ENCODE results near the gene MAPT.

The MAPT gene

DNA sequence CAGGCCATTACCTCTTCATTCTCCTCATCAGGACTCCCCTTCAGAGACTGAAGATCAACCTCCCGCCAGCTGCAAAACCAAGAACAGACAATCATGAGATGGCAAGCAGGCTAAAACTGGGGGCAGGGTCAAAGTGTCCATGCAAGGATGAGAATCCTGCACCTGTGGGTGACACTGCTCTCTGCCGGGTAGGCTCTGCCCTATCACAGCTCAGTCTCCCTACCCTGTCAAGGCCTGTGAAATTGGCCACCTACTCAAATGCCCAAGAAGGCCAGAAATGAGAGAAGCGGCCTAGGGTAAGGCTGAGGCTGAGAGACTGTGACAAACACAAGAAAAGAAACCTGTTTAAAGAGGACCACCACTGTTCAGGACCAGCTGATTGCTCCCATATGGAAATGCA lies 139.0 kb downstream of the MAPT start:
- DNase-seq (ENCODE audit: low read depth in 2 of 2): no peak
- H3K4me3 ChIP-seq (replicated peaks in 1 of 2; ENCODE audit: low read depth in 2 of 2, low read length in 2 of 2): no peak overlapping the region
- TF ChIP-seq, protein P1, sequence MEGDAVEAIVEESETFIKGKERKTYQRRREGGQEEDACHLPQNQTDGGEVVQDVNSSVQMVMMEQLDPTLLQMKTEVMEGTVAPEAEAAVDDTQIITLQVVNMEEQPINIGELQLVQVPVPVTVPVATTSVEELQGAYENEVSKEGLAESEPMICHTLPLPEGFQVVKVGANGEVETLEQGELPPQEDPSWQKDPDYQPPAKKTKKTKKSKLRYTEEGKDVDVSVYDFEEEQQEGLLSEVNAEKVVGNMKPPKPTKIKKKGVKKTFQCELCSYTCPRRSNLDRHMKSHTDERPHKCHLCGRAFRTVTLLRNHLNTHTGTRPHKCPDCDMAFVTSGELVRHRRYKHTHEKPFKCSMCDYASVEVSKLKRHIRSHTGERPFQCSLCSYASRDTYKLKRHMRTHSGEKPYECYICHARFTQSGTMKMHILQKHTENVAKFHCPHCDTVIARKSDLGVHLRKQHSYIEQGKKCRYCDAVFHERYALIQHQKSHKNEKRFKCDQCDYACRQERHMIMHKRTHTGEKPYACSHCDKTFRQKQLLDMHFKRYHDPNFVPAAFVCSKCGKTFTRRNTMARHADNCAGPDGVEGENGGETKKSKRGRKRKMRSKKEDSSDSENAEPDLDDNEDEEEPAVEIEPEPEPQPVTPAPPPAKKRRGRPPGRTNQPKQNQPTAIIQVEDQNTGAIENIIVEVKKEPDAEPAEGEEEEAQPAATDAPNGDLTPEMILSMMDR (IDR thresholded peaks at IDR 0.05; ENCODE audit: low read depth, low read length): no peak

DNA sequence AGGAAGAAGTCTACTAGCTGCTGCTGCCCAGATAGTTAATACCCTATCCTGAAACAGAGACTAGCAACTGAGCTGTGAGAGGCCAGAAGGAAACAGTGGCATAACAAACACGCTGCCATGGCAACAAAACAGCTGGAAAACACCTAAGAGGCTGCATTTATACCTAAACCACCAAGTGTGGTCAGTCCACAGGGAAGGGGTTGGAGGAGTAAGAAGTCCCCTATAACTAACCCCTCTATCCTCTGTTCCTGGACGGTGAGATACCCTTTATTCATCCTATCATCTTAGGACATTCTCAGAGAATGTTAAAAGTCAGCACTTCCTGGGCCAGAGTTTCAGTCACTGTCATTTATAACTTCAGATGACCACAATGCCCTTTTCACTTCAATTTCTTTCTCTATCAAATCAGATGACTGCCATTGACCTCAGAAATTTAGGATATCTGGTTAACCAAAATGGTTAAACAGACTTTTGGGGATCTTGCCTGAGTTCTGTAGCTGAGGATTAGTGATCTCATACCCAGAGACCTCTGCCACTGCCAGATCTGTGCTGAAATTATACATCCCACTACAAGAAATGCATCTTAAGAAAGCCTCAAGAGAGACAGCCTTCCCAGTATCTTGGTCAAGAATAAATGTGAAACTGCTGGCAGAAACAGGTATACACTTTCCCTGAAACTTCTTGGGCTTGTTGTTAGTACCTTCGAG lies 140.9 kb downstream of the MAPT start:
- DNase-seq (ENCODE audit: low read depth in 2 of 2): no peak
- TF ChIP-seq, protein P1 (IDR thresholded peaks at IDR 0.05; ENCODE audit: low read depth, low read length): no peak
- no peak overlapping the region for H3K4me3 ChIP-seq (replicated peaks in 1 of 2; ENCODE audit: low read depth in 2 of 2, low read length in 2 of 2)

DNA sequence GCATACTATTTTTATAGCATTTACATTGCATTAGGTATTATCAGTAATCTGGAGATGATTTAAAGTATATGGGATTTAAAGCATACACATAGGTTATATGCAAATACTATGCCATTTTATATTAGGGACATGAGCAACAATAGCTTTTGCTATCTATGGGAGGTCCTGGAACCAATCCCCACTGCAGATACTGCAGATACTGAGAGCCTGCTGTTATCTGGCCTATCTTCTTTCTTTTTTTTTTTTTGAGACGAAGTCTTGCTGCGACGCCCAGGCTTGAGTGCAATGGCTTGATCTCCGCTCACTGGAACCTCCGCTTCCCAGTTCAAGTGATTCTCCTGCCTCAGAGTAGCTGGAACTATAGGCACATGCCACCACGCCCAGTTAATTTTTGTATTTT lies 142.1 kb downstream of the MAPT start:
- TF ChIP-seq, protein P1 (IDR thresholded peaks at IDR 0.05; ENCODE audit: low read depth, low read length): no peak
- no peak for DNase-seq (ENCODE audit: low read depth in 2 of 2)
- no peak overlapping the region for H3K4me3 ChIP-seq (replicated peaks in 1 of 2; ENCODE audit: low read depth in 2 of 2, low read length in 2 of 2)

DNA sequence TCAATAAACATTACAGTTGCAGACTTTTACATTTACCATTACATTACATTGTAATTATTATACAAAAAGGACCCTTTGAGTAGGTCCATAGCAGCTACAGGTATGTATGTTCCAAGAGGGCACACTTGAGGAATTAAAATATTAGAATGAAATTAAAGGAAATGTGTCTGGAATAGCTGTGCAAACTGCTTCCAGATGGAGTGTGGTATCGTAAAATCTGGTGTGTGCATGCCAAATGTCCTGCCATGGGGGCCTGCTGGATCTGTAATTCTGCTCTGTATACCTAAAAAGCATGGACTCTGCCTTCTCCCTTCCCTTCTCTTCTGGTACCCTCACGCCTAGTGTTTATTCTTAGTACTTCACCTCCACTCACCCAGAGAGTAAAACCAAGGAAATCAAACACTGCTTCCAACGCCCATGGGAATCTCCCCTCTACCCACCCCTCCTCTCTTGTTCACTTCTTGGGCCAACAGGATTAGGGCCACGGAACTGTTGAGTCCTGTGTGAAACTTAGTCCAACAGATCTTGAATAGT lies 143.4 kb downstream of the MAPT start:
- no peak overlapping the region for H3K4me3 ChIP-seq (replicated peaks in 1 of 2; ENCODE audit: low read depth in 2 of 2, low read length in 2 of 2)
- TF ChIP-seq, protein P1 (IDR thresholded peaks at IDR 0.05; ENCODE audit: low read depth, low read length): no peak
- no peak for DNase-seq (ENCODE audit: low read depth in 2 of 2)

DNA sequence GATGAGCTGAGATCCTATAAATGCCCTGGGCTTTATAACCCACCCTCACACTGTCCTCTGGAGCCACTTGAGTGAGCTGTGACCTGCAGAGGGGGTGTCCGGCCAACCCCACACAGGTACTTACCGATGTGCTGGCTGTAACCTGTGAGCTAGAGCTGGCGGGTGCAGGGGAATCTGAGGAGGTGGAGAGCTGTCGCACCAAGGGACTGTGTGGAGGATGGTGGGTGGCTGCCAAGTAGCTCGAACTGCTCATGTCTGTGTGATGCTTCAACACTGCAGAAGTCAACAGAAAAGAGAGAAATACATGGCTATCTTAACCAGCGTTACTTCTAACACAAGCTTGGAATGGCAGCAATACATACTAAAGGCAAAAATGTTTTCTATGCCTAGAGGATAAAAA lies 144.1 kb downstream of the MAPT start:
- TF ChIP-seq, protein P1 (IDR thresholded peaks at IDR 0.05; ENCODE audit: low read depth, low read length): no peak
- DNase-seq (ENCODE audit: low read depth in 2 of 2): no peak
- H3K4me3 ChIP-seq (replicated peaks in 1 of 2; ENCODE audit: low read depth in 2 of 2, low read length in 2 of 2): no peak overlapping the region

DNA sequence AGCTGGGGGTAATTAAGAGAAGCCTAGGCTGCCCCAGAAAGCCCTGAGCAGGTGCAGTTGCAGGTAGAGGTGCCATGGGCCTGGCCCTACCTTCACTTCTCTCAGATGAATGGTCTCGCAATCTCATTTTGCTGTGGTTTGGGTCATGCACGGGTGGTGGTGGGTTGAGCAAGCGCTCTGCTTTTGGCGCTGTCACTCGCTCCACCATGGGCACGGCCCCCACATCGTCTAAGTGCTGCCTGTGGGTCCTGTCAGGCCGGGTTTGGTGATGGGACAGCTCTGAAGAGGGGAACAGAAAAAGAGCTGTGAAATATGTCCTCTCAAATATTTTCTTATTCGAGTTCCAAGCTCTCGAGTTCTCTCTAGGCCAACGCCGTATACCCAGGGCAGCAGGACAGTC lies 144.6 kb downstream of the MAPT start:
- H3K4me3 ChIP-seq (replicated peaks in 1 of 2; ENCODE audit: low read depth in 2 of 2, low read length in 2 of 2): no peak overlapping the region
- TF ChIP-seq, protein P1 (IDR thresholded peaks at IDR 0.05; ENCODE audit: low read depth, low read length): no peak
- DNase-seq (ENCODE audit: low read depth in 2 of 2): no peak
